Activated CD4-positive, CD25-positive, alpha-beta regulatory T cell treated with anti-CD3 and anti-CD28 coated beads, Interleukin-2, amount 50 U/mL, for 24 hours (primary cell): ENCODE measurements around the gene PHETA1.

Experiments used
- ATAC-seq, 2 donors: fragments of 150-1000 bp; cut with Tn5 transposase; one replicate each; pipeline ENCODE4 v1.10.0; 2021; ENCODE audit warnings: mild to moderate bottlenecking in 1 of 2, moderate library complexity in 1 of 2

The PHETA1 gene, protein sequence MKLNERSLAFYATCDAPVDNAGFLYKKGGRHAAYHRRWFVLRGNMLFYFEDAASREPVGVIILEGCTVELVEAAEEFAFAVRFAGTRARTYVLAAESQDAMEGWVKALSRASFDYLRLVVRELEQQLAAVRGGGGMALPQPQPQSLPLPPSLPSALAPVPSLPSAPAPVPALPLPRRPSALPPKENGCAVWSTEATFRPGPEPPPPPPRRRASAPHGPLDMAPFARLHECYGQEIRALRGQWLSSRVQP

DNA sequence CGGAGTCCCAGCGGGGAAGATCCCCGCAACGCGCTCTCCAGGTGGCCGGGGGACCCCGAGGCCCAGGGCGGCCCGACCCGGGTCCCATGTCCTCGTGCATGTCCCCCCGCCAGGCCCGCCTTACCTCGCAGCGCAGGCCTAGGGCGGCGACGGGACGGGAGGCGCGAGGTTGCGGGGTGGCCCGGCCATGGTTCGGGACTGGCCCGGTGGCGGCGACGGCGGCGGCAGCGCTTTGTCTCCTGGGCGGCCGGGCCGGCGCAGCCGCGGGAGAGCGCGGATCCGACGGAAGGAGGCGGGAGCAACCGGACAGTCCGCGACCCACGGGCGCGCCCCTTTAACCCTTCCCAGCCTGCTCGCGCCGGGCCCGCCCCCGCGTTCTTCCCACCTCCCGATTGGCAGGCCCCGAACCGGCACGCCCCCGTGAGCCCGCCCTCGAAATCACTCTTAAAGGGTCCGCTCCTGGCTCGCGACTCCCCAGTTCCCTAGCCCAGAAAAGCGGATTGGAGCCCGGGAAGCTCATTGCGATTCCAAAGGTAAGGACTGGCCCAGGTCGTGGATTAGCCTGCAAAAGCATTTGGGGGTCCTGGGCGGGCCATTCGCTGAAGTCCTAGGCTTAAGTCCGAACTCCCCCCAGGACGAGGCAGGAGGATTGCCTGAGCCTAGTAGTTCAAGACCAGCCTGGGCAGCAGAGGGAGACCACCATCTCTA lies at the start of gene PHETA1:
TSS of gene PHETA1 (minus strand) at position 308 of the 708 bp plus-strand sequence. CDS start 5,668 bp downstream, outside the sequence.
- peak; percentile 91 to 95 for ATAC-seq

DNA sequence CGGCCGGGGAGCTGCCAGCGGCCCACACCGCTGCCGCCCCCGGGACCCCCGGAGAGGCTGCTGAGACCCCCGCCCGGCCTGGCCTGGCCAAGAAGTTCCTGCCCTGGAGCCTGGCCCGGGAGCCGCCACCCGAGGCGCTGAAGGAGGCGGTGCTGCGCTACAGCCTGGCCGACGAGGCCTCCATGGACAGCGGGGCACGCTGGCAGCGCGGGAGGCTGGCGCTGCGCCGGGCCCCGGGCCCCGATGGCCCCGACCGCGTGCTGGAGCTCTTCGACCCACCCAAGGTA lies 49.6 kb upstream of the PHETA1 start:
- ATAC-seq, result no peak

DNA sequence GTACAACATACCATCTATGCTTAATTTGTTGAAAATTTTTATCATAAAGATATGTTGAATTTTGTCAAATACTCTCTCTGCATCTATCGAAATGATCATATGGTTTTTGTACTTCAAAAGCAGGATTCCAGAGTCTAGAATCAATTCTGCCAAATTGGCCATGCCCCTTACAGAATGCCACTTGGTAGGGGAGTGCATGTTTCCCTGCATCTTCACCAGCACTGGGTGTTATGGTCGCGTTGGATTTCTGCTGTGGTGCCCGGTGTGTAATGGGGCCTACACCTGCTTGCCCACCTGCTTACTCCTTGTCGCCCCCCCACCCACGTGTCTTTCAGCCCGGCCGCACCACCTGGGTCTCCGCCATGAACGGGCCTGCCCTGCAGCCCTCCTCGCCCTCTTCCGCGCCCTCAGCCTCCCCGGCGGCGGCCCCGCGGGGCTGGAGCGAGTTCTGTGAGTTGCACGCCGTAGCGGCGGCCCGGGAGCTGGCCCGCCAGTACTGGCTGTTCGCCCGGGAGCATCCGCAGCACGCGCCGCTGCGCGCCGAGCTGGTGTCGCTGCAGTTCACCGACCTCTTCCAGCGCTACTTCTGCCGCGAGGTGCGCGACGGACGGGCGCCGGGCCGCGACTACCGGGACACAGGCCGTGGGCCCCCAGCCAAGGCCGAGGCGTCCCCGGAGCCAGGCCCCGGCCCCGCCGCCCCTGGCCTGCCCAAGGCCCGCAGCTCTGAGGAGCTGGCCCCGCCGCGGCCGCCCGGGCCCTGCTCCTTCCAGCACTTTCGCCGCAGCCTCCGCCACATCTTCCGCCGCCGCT lies 49.1 kb upstream of the PHETA1 start:
- no peak for ATAC-seq

DNA sequence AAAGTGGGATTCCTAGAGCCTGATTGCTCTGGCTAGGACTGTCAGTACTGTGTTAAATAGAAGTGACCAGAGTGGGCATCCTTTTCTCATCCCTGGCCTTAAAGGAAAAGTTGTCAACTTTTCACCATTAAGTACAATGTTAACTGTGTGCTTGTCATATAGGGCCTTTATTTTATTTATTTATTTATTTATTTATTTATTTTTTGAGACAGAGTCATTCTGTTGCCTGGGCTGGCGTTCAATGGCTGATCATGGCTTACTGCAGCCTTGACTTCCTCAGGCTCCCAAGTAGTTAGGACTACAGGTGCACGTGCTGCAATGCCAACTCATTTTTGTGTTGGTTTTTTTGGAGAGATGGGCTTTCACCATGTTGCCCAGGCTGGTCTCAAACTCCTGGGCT lies 48.4 kb upstream of the PHETA1 start:
- no peak for ATAC-seq

DNA sequence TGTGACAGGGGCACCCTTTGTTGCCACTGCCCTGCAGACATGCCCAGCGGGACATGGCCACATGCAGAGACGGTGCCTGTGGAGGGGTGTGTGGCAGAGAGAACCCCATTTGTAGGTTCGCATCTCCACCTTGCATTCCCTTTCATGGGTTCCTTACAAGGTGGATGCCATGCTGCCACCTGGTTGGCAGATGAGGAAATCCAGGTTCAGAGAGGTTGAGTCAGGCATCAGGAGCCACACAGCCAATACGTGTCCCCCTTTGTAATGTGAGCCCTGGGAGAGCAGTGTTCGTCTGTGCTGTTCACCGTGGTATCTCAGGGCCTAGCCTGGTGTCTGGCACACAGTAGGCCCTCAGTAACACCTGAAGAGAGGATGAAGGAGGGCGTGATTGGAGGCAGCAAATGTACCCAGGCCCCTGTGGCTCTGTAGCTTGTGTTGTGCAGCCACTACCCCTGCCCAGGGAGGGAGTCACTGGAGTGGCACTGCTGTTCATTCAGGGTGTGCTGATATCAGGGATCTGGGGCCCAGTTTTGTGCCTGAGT lies 45.9 kb upstream of the PHETA1 start:
- no peak for ATAC-seq

DNA sequence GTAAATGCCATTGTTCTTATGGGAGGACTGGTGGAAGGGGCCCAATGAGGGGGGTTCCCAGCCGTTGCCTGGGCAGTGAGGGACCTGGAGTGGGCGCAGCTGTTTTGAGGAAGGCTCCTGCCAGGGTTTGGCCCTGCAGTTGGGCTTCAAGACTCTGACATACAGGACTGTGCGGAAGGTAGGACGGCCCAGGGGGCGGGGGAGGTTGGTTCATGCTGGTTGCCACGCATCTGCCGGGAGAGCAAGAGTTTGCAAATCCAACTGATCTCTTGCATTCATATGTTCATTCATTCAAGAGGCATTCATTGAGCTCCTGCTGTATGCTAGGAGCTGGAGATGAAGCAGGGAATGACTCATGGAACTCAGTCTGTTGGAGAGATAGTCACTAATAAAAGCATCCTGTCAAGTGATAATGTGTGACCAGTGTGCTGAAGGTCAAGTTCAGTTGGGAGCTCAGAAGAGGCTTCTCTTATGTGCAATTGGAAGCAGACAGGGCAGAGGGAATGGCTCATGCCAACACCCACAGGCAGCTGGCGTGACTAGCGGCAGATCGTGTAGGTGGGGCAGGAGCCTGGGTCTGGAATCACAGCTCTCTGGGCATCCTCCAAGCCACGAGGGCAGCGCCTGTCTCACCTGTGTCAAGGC lies 44.7 kb upstream of the PHETA1 start:
- no peak for ATAC-seq

DNA sequence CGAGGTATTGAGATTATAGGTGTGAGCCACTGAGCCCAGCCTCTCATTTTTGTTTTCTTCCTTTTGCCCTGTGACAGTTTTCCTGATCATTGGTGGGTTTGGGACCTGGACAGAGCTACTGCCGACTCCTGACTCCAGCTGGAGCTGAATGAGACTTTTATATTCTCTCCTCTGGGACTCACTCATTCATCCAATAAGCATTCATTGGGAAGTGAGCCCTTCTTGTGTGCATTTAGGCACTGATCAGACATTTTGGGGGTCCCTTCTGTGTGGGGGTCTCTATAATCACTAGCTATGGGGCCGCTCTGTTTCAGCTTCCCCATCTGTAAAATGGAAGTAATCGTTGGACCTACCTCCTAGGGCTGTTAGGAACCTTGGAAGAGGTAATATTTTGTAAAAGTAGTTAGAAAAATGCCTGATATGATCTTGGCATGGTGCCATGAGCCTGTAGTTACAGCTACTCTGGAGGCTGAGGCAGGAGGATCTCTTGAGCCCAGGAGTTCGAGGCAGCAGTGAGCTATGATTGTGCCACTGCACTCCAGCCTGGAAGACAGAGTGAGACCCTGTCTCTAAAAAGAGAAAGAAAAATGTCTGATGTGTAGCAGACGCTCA lies 44.0 kb upstream of the PHETA1 start:
- ATAC-seq, result no peak

DNA sequence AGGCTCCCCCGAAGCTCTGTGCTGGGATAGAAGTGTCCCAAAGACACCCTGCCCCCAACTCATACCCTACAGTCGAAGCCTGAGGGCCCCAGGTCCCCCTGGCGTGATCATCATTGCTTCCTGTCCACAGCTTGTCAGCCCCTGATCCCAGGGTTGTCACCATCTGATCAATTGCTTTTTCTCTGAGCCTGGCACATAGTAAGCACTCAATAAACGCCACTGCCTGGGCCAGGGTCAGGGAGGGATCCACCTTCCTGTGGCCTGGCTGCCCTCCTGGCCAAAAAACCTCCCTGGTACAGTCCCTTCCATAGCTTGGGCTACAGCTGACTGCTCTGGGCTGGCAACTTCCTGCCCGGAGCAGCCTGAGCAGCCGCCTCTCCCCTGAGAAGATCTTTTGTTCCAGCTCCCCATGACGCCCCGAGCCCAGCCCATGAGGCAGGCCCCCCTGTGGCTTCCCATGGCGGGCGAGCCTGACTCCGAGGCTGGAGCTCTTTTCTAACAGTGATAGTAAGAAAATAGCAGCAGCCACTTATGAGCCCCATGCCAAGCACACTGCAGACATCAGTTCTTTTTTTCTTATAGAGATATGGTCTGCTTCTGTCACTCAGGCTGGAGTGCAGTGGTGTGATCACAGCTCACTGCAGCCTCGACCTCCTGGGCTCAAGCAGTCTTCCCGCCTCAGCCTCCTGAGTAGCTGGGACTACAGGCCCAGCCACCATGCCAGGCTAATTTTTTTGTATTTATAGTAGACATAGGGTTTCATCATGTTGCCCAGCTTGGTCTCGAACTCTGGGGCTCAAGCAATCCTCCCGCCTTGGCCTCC lies 43.3 kb upstream of the PHETA1 start:
- ATAC-seq, result no peak

DNA sequence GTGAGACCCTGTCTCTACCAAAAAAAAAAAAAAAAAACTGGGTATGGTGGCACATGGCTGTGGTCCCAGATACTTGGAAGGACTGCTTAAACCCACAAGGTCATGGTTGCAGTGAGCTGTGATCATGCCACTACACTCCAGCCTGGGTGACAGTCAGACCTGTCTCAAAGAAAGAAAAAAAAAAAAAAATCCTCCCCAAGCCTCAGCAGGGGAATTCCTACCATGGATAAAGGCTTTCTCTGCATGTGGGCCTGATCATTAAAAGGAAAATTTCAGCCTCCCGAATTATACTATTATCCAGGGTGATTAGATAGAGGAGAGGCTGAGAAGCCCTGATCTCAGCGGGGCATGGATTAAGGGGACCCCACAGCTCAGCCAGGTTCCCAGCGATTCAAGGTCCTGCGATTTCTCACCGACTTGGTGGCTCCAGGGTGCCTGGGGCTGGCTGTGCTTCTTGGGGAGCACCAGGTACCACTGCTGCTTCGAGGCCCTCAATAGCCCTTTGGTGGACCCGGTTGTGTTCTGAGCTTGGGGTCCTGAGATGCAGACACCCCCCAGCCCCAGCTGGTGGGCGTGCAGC lies 42.4 kb upstream of the PHETA1 start:
- ATAC-seq, result no peak

DNA sequence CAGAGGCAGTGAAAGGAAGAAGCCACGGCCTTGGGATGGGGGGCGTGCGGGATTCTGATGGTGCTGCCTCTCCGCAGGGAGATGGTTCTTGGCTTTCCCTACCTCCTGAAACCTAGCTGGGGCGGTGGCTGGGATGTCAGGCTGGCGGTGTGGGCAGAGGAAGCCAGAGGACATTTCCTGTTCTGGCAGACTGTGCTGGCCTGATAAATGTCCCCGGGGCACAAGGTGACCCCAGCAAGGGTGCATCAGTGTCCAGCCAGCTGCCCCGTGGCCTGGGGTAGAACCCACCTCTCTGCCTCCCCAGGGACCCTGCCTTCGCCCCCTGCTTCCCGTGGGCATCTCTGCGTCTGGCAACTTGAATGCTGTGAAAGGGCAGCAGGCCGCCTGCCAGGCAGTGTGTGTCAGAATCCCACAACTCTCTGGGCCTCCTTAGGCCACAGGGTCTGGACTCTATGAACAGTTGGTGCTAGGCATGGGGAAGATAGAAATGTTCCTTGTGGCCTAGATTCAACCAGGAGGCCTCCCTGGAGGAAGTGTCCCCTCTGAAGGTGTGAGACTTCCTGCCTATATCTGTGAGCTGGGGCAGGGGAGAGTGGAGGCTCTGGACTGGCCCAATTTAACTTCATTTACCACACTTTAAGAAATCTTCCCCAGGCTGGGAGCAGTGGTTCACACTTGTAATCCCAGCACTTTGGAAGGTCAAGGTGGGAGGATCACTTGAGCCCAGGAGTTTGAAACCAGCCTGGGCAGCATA lies 41.7 kb upstream of the PHETA1 start:
- ATAC-seq, result no peak

DNA sequence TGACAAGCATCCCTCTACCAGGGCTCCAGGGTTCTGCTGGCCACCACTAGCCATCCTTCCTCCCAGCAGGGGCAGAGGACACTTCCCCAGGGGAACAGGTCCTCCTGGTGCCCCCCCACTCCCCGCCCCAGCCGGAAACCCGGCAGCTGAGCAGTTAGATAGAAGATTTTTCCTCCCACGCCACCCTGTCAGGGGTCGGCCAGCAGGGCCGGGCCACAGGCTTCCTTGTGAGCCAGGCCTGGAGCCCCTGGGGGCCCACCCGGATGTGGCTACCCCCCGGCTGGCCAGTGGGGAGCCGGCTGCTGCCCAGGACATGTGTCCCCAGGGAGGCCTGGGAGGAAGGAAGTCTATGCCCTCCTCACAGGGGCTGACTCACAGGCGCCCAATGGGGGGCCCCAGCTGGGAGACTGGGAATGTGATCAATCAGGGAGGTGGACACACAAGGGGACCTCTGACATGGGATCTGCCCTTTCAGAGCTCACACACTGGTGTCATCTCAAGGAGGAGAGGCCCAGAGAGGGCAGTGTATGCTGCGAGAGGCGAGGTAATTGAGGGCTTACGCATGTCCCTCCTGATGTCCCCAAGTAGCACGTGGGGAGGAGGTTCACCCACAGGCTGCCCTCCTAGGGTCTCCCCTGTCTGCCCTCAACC lies 41.0 kb upstream of the PHETA1 start:
- ATAC-seq, result no peak

DNA sequence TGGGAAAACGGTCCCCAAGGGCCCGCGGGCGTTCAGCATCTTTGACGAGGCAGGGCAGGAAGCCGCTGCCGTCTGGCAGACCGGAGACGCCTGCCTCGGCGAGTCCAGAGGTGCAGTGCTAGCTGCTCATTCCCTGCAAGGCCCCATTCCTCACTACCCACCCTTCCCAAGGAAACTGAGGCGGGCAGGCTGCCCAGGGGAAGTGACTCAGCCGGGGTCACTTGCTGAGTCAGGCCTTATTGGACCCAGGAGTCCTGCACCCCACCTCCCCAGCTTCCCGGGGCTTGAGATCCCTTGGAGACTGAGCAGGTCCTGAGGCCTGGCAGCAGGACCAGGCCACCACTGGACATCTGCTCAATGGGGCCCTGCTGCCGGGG lies 40.5 kb upstream of the PHETA1 start:
- no peak for ATAC-seq

DNA sequence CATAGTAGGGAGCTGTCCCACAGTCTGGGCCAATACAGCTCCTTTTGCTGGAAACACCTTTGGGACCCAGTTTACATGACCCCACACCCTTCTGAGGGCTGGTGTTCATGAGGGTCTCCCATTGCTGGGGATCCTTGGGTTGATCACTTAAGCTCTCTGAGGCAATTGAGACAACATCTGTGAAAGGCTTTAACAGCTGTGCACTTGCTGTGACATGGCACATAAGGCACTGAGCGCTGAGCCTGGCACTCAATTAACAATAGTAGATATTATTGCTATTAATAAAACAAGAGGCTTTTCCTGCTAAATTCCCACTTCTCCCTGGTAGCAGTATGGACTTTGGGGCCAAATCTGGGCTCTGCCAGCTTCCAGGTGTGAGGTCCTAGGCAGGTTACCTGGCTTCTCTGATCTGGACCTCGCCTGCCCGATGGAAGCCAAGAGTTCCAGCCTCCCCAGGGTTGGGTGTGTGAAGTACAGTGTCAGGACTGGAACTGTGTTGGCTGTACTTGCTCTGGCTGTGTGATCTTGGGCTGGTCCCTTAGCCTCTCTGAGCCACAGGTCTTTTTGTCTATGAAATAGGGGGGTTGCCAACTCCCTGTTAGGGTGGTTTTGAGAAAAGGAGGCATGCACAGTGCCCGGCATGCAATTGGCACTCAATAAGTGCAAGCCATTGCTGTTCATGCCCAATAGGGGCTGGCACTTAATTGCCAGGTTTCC lies 39.9 kb upstream of the PHETA1 start:
- ATAC-seq, result no peak

DNA sequence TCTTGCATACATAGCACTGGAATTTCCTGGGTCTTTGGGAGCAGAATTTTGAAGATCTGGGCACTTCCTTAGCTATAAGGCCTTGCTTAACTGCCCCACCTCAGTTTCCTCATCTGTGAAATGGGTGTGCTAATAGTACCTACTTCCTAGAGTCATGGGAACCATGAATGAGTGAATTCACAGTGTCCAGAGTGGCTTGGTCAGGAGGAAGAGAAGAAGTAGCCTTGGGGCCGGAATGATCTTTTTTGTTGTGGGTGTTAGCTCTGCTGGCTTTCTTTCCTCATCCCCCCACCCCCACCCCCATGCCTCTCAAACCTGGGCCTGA lies 39.2 kb upstream of the PHETA1 start:
- ATAC-seq, result no peak

DNA sequence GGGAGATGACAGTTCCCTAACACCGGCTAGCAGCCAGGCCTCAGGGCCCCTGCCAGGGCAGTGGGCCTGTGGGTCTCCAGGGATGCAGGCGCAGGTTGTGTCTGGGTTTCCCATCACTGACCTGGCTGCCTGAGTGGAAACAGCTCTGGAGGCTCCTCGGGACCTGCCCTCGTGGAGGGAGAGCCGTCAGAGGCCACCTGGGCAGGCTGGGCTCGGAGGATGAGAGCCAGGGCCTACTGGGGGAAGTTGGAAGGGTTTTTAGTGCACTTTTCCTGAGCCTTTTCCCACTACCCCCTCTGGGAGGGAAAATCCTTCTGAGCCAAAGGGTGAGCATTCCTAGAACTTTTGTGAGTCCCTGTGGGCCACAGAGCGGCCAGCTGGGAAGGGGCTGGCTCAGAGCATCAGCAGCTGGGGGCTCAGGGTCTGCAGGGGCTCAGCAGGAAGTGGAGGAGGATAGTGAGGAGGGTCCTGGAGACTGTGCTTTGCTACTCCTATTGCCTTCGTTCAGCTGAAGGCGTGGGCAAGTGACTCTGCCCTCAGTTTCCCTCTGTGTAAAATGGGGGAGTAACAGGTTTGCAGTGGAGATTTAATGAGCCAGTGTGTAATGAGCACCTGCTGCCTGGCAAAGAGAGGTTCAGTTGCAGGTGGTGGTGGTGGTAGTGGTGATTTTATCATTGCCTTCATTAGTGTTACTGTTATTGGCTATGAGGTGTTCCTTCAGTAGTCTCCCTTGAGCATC lies 38.7 kb upstream of the PHETA1 start:
- ATAC-seq, result no peak

DNA sequence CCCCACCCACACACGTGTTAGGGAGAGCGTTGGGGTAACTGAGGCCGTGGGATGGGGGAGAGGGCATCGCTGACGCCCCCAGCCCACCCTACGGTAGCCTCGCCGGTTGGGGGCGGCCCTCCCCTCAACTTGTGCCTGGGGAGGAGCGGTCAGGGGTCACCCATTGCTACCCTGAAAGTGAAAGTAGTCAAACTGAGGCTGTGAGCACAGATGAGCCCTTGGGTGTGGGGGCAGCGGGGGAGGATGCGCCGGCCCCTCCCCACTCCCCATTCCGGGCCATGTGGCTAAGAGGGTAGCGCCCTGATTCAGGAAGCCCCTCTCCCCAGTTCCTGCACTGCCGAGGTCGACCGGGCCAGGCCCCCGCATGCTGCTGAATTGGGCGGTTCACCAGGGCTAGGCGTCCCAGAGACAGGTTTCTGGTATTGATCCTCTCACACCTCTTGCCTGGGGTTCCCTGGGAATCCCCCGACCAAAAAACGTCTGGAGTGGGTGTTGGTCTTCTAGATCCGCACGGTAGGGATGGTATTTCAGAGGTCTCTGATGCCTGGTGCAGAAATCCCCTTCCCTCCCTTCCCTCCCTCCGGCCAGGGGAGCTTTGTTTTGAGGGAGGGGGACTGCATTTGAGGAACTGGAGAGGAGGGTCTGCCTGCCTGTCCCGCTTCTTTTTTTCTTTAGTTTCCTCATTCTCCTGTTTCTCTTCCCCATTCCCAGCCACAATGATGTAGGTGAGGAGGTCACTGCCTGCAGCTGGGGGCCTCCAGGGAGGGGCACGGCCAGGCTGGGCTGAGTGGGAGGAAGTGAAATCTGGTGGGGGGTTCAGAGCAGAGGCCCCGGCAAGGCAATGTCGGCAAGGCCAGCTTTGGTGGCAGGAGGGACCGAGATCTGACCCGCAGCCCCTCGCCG lies 37.8 kb upstream of the PHETA1 start:
- ATAC-seq, result no peak

DNA sequence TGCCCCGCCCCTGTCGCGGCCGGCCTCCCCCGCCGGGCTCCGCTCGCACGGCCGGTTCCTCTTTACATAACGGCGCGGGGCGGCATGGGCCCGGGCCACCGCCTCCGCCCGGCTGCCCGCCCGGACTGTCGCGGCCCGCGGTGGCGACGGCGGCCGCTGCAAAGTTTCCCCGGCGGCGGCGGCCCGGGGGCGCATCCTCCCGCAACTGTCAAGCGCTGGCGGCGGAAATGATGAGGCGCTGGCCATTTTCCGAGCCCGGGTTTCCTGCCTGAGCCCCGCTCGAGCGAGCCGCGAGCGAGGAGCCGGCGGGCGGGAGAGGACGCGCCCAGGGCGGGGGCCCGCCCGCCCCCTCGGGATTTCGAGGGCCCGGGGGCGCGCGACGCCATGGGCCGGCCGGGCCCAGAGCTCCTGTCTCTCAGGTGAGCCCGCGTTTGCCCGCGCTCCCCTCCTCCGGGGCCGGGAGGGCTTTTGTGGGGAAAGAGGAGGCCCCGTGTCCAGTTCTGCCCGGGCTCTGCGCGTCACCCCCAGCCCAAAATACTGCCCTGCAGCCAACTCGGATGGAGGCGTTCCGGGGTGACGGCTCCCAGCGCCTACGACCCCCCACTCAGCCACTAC lies 37.1 kb upstream of the PHETA1 start, which contains the start of gene SH2B3:
TSS of gene SH2B3 (plus strand) at position 65 of the 615 bp plus-strand sequence. CDS start 12,223 bp downstream, outside the sequence.
- peak; percentile 25 to 39 for ATAC-seq
